GM12891 (cell line): ENCODE data around the gene OR4D1.

Experiments used
- POLR2A ChIP-seq: IDR thresholded peaks from 2 replicates; pipeline ENCODE4 v1.6.1; 2011; ENCODE audit warnings: low read depth, low read length, control low read depth
- POLR2AphosphoS5 ChIP-seq: IDR thresholded peaks from 2 replicates; pipeline ENCODE4 v1.6.1; 2011; ENCODE audit warnings: low read depth, low read length, control low read depth
- POU2F2 ChIP-seq: IDR thresholded peaks from 2 replicates; pipeline ENCODE4 v1.6.1; 2011; ENCODE audit warnings: low read depth, mild to moderate bottlenecking, control low read depth, low read length, moderate library complexity
- TAF1 ChIP-seq: IDR thresholded peaks from 2 replicates; pipeline ENCODE4 v1.6.1; 2011; ENCODE audit warnings: low read depth, low read length, control low read depth

GRCh38 chr17:58204796-58205195, 56.6 kb downstream of the OR4D1 start:
- TF ChIP-seq POLR2A, result no peak
- TF ChIP-seq TAF1, result no peak
- no peak for TF ChIP-seq POU2F2
- no peak for TF ChIP-seq POLR2AphosphoS5
